OCI-LY1 (cell line): ENCODE data around the gene BCL2.

ENCODE experiments used
- CTCF ChIP-seq: fragments of 200-600 bp; sonication (generic), shearing (Covaris generic); IDR thresholded peaks from 2 replicates; pipeline ENCODE4 v1.5.1; 2017; ENCODE audit warnings: mild to moderate bottlenecking, antibody characterized with exemption, low read length, moderate library complexity, mixed read lengths
- EZH2 ChIP-seq: fragments of 200-600 bp; sonication (generic), shearing (Covaris generic); IDR thresholded peaks from 2 replicates; pipeline ENCODE4 v1.8.0; 2017; ENCODE audit warnings: borderline replicate concordance, mixed run types, mild to moderate bottlenecking, antibody characterized with exemption, low read length, moderate library complexity, mixed read lengths

- TF ChIP-seq CTCF, result no peak
- no peak for TF ChIP-seq EZH2
These were observed 35.3 kb downstream of the BCL2 start for GRCh38 chr18:63284173-63284799.
